A673 (cell line): Measurements from ENCODE around the gene THBS2. TPM values are rescaled to one million over a fixed set of nuclear protein-coding genes. Genes with fewer than 3 reads are reported as not detected.

Experiments used
- BruUV-seq: library from RNA; stranded (reverse); fragments of 400-500 nt; replicated peaks from 2 replicates; lab custom pipeline; 2021; lab: Mats Ljungman, UMichigan
- CTCF ChIA-PET: fragments of 300-600 bp; sonication (Branson Sonifier 250); formaldehyde crosslinking; loops from one replicate; lab custom pipeline; 2022; ENCODE audit warnings: antibody characterized with exemption; lab: Charles Lee
- POLR2A ChIA-PET: fragments of 300-600 bp; sonication (Branson Sonifier 250); formaldehyde crosslinking; loops from one replicate; lab custom pipeline; 2022; ENCODE audit warnings: antibody characterized with exemption; ENCODE audit not compliant: low non-redundant PET; lab: Charles Lee
- DNase-seq: peaks from one replicate; pipeline ENCODE4 v3.0.0-alpha.2; 2015; ENCODE audit warnings: low spot score
- H3K27ac ChIP-seq: fragments of 200-600 bp; sonication (generic); 2 replicates; pipeline ENCODE4 v1.5.1; 2016; ENCODE audit warnings: mixed run types, low read depth, mild to moderate bottlenecking, mixed read lengths, antibody characterized with exemption, low read length; ENCODE audit not compliant: poor library complexity, severe bottlenecking
- H3K27me3 ChIP-seq: fragments of 200-600 bp; sonication (generic); replicated peaks from 2 replicates; pipeline ENCODE4 v1.6.1; 2017; ENCODE audit warnings: mixed run types, low read depth, mild to moderate bottlenecking, mixed read lengths, antibody characterized with exemption, low read length; ENCODE audit not compliant: insufficient read depth, poor library complexity
- H3K36me3 ChIP-seq: fragments of 200-600 bp; sonication (generic); 2 replicates; pipeline ENCODE4 v1.6.1; 2016; ENCODE audit warnings: mixed run types, mild to moderate bottlenecking, mixed read lengths, antibody characterized with exemption, low read length; ENCODE audit not compliant: insufficient read depth, poor library complexity, severe bottlenecking
- H3K4me1 ChIP-seq: fragments of 200-600 bp; sonication (generic); 2 replicates; pipeline ENCODE4 v1.6.1; 2017; ENCODE audit warnings: mixed run types, mild to moderate bottlenecking, mixed read lengths, antibody characterized with exemption, low read length; ENCODE audit not compliant: insufficient read depth, poor library complexity, severe bottlenecking
- H3K4me3 ChIP-seq: fragments of 200-600 bp; sonication (generic); 2 replicates; pipeline ENCODE4 v1.5.1; 2016; ENCODE audit warnings: low read depth, mixed run types, mild to moderate bottlenecking, mixed read lengths, low read length; ENCODE audit not compliant: poor library complexity, severe bottlenecking
- H3K9me3 ChIP-seq: fragments of 200-600 bp; sonication (generic); 2 replicates; pipeline ENCODE4 v1.6.1; 2016; ENCODE audit warnings: mixed run types, low read depth, mild to moderate bottlenecking, mixed read lengths, antibody characterized with exemption, low read length; ENCODE audit not compliant: poor library complexity, severe bottlenecking
- CTCF ChIP-seq: fragments of 300-800, 200-600 bp; sonication (generic); conservative IDR thresholded peaks from 2 replicates; pipeline ENCODE4 v1.5.1; 2017; ENCODE audit warnings: low read depth, mild to moderate bottlenecking, antibody characterized with exemption, low read length, moderate library complexity, mixed read lengths
- EZH2 ChIP-seq: fragments of 200-600 bp; sonication (generic); IDR thresholded peaks from 2 replicates; pipeline ENCODE4 v1.6.1; 2017; ENCODE audit warnings: borderline replicate concordance, low read depth, mild to moderate bottlenecking, mixed read lengths, antibody characterized with exemption, low read length; ENCODE audit not compliant: poor library complexity, severe bottlenecking
- intact Hi-C: fragments of 100-400 bp; cut with micrococcal nuclease; formaldehyde crosslinking; loops from one replicate; pipeline ENCODE4 v1.10.0; 2022; ENCODE audit not compliant: unreplicated experiment
- total RNA-seq: library from RNA; stranded (reverse); gene quantifications from 2 replicates; pipeline ENCODE4 v1.2.3, GENCODE V29; 2021

The THBS2 gene
- total RNA-seq, 1 experiment from 2014 or later: 0.13 TPM

- BruUV-seq: no TSS peak
- H3K9me3 ChIP-seq: no peaks in the 10 kb centered on the region
- ChIA-PET POLR2A (no interaction called here), CTCF (no interaction called here)
- DNase-seq: no peak
- no peaks in the 10 kb centered on the region for H3K27me3 ChIP-seq
- H3K4me3 ChIP-seq: no peak overlapping the region
- TF ChIP-seq EZH2: no peak
- TF ChIP-seq CTCF: no peak
- H3K36me3 ChIP-seq: no peaks in the 10 kb centered on the region
- intact Hi-C loops: no loop called here
- no peaks in the 10 kb centered on the region for H3K4me1 ChIP-seq
- H3K27ac ChIP-seq: no peak overlapping the region
Observed at GRCh38 chr6:169234634-169235033, 19.0 kb downstream of the THBS2 start.

- DNase-seq: no peak
- no peaks in the 10 kb centered on the region for H3K36me3 ChIP-seq
- CTCF ChIA-PET: no interaction called here
- no peak overlapping the region for H3K4me3 ChIP-seq
- no TSS peak for BruUV-seq
- H3K27ac ChIP-seq: no peak overlapping the region
- no peaks in the 10 kb centered on the region for H3K4me1 ChIP-seq
- H3K27me3 ChIP-seq: no peaks in the 10 kb centered on the region
- TF ChIP-seq EZH2: no peak
- TF ChIP-seq CTCF: no peak
- intact Hi-C loops: no loop called here
- POLR2A ChIA-PET: no interaction called here
- no peaks in the 10 kb centered on the region for H3K9me3 ChIP-seq
Observed at GRCh38 chr6:169233832-169234231, 19.8 kb downstream of the THBS2 start.

- CTCF ChIA-PET: no interaction called here
- H3K36me3 ChIP-seq: no peaks in the 10 kb centered on the region
- BruUV-seq: no TSS peak
Observed at GRCh38 chr6:169233181-169233580, 20.5 kb downstream of the THBS2 start.

More at GRCh38 chr6:169233181-169233580, 20.5 kb downstream of the THBS2 start:
- Histone ChIP-seq H3K27ac (no peak overlapping the region), H3K4me1 (no peaks in the 10 kb centered on the region), H3K27me3 (no peaks in the 10 kb centered on the region), H3K4me3 (no peak overlapping the region), H3K9me3 (no peaks in the 10 kb centered on the region)
- intact Hi-C loops: no loop called here
- DNase-seq: no peak
- TF ChIP-seq CTCF (no peak), EZH2 (no peak)
- POLR2A ChIA-PET: no interaction called here
